Measurements from ENCODE around the gene MTMR11. TPM values are rescaled to one million over a fixed set of nuclear protein-coding genes. Genes with fewer than 3 reads are reported as not detected.
"Not testable (repeated sequence)": the region's sequence is repeated elsewhere in the genome, so short reads cannot be mapped to it uniquely, and the experiment has no call there.

The MTMR11 gene
- total RNA-seq, 1 experiment from 2014 or later, result not detected

DNA sequence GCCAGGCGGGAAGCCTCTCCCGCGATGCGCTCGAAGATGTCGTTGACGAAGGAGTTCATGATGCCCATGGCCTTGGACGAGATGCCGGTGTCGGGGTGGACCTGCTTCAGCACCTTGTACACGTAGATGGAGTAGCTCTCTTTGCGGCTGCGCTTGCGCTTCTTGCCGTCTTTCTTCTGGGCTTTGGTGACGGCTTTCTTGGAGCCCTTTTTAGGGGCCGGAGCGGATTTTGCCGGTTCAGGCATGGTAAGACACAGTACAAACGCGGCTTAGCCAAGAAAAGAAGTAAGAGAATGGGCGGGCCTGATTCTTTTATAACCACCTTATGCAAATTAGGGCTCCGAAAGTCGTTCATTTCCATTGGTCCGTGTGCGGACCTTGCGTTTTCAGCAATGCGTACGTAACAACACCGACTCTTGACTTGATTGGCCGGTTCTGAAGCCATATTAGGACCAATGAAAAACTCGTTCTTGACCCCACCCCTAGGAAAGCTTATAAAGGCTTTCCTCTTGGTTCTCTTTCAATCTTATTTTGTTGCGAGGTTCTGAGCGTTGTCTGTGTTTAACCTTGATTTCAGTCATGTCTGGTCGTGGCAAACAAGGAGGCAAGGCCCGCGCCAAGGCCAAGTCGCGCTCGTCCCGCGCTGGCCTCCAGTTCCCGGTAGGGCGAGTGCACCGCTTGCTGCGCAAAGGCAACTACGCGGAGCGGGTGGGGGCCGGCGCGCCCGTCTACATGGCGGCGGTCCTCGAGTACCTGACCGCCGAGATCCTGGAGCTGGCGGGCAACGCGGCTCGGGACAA lies 50.1 kb downstream of the MTMR11 start:
- Histone ChIP-seq H3K36me3 (ENCODE audit: insufficient read depth, low read length) (no peaks in the 10 kb centered on the region; the same call in 1 of the 2 replicates), H3K4me1 (ENCODE audit: low read length) (peaks cover 36% of the 10 kb centered on the region), H4K20me1 (ENCODE audit: insufficient read depth, low read depth, low read length) (no peaks in the 10 kb centered on the region), H3K9me2 (replicated peaks; ENCODE audit: insufficient read depth, low read length) (no peaks in the 10 kb centered on the region), H3K4me2 (ENCODE audit: low read depth, low read length, poor library complexity, severe bottlenecking) (peak overlapping the region; percentile 29), H3K9me3 (ENCODE audit: low read length) (no peaks in the 10 kb centered on the region), H3K9ac (ENCODE audit: low read length) (no peak overlapping the region), H2AFZ (ENCODE audit: low read length) (no peak overlapping the region), H3K4me3 (ENCODE audit: low read length) (peak overlapping the region; percentile 29; the same call in 1 of the 2 replicates), H3K27ac (ENCODE audit: low read length) (no peak overlapping the region), H3K79me2 (ENCODE audit: low read length) (no peaks in the 10 kb centered on the region), H3K27me3 (ENCODE audit: low read length) (no peaks in the 10 kb centered on the region)
- peak; percentile 79 for DNase-seq

DNA sequence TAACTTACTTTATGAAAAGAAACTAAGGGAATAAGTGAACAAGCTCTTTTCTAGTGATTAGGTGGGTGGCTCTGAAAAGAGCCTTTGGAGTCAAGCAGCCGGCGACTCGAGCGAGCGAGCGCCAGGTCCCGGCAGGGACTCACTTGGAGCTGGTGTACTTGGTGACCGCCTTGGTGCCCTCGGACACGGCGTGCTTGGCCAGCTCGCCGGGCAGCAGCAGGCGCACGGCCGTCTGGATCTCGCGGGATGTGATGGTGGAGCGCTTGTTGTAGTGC lies 50.6 kb downstream of the MTMR11 start:
- H3K9me3 ChIP-seq (ENCODE audit: low read length); H4K20me1 ChIP-seq (ENCODE audit: insufficient read depth, low read depth, low read length); H3K9me2 ChIP-seq (replicated peaks; ENCODE audit: insufficient read depth, low read length); H3K36me3 ChIP-seq (ENCODE audit: insufficient read depth, low read length); H3K9ac ChIP-seq (ENCODE audit: low read length); H2AFZ ChIP-seq (ENCODE audit: low read length); DNase-seq; H3K4me3 ChIP-seq (ENCODE audit: low read length); H3K79me2 ChIP-seq (ENCODE audit: low read length); H3K27me3 ChIP-seq (ENCODE audit: low read length); H3K27ac ChIP-seq (ENCODE audit: low read length): not testable (repeated sequence)
- H3K4me1 ChIP-seq (ENCODE audit: low read length), result peaks cover 36% of the 10 kb centered on the region
- peak overlapping the region; percentile 39 for H3K4me2 ChIP-seq (ENCODE audit: low read depth, low read length, poor library complexity, severe bottlenecking)

GRCh38 chr1:149885339-149886120 lies 51.1 kb downstream of the MTMR11 start:
- Histone ChIP-seq H3K79me2 (ENCODE audit: low read length) (no peaks in the 10 kb centered on the region), H3K27me3 (ENCODE audit: low read length) (no peaks in the 10 kb centered on the region), H3K9ac (ENCODE audit: low read length) (no peak overlapping the region), H3K4me1 (ENCODE audit: low read length) (peaks cover 36% of the 10 kb centered on the region), H2AFZ (ENCODE audit: low read length) (peak overlapping the region; percentile 2; the same call in 1 of the 2 replicates), H3K4me3 (ENCODE audit: low read length) (no peak overlapping the region; the same call in 1 of the 2 replicates), H4K20me1 (ENCODE audit: insufficient read depth, low read depth, low read length) (no peaks in the 10 kb centered on the region), H3K9me2 (replicated peaks; ENCODE audit: insufficient read depth, low read length) (no peaks in the 10 kb centered on the region), H3K9me3 (ENCODE audit: low read length) (no peaks in the 10 kb centered on the region), H3K36me3 (ENCODE audit: insufficient read depth, low read length) (no peaks in the 10 kb centered on the region; the same call in 1 of the 2 replicates), H3K4me2 (ENCODE audit: low read depth, low read length, poor library complexity, severe bottlenecking) (peak overlapping the region; percentile 39), H3K27ac (ENCODE audit: low read length) (no peak overlapping the region)
- DNase-seq, result no peak

DNA sequence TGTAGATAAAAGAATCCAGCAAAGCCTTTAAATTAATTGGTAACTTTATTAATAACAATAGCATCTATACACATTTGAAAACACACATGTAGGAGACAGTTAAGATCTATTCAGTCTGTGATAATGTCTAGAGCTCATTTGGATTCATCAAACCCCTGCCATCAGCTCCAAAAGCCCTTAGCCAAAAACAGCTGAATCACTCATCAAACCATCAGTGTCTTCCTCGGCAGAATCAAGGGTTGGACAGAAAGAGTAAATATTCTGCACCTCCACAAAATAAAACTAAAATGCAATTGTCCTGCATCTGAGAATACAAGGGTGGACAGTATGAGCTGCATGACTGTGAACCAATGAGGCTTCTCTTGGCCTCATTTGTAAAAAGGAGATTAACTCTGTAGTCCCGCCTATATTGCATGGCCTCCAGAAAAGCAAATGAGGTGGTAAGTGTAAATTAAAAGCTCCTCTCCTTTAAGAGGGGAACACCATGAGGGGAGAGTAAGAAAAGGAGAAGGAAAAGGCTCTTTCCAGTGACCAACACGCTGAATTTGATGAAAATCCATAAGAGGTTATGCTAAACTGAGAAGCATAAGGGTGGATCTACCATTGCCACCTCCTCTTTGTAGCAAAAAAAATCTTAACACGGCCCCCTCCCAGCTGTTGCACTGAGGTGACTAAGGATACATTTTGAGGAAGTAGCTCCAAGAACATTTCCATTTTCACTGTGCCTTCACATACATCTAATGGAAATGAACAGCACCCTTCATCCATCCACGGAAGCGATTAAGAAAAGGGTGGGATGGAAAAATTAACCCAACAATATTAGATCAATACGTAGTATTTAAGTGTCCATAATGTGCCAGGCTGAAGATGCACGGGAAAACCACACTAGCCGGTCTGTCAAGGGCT lies 52.0 kb downstream of the MTMR11 start:
- Histone ChIP-seq H3K9ac (ENCODE audit: low read length) (no peak overlapping the region), H3K36me3 (ENCODE audit: insufficient read depth, low read length) (no peaks in the 10 kb centered on the region; the same call in 1 of the 2 replicates), H3K4me1 (ENCODE audit: low read length) (peaks cover 36% of the 10 kb centered on the region), H2AFZ (ENCODE audit: low read length) (no peak overlapping the region; the same call in 1 of the 2 replicates), H3K79me2 (ENCODE audit: low read length) (no peaks in the 10 kb centered on the region), H3K9me3 (ENCODE audit: low read length) (no peaks in the 10 kb centered on the region), H4K20me1 (ENCODE audit: insufficient read depth, low read depth, low read length) (no peaks in the 10 kb centered on the region), H3K27ac (ENCODE audit: low read length) (no peak overlapping the region), H3K27me3 (ENCODE audit: low read length) (no peaks in the 10 kb centered on the region), H3K4me3 (ENCODE audit: low read length) (no peak overlapping the region; the same call in 1 of the 2 replicates), H3K9me2 (replicated peaks; ENCODE audit: insufficient read depth, low read length) (no peaks in the 10 kb centered on the region), H3K4me2 (ENCODE audit: low read depth, low read length, poor library complexity, severe bottlenecking) (peak overlapping the region; percentile 39)
- peak; percentile 51 for DNase-seq

- Histone ChIP-seq H3K27me3 (ENCODE audit: low read length) (no peaks in the 10 kb centered on the region), H3K79me2 (ENCODE audit: low read length) (no peaks in the 10 kb centered on the region), H3K4me1 (ENCODE audit: low read length) (peaks cover 36% of the 10 kb centered on the region), H4K20me1 (ENCODE audit: insufficient read depth, low read depth, low read length) (no peaks in the 10 kb centered on the region), H3K36me3 (ENCODE audit: insufficient read depth, low read length) (no peaks in the 10 kb centered on the region; the same call in 1 of the 2 replicates), H2AFZ (ENCODE audit: low read length) (no peak overlapping the region), H3K9ac (ENCODE audit: low read length) (no peak overlapping the region), H3K27ac (ENCODE audit: low read length) (no peak overlapping the region), H3K4me3 (ENCODE audit: low read length) (no peak overlapping the region), H3K9me2 (replicated peaks; ENCODE audit: insufficient read depth, low read length) (no peaks in the 10 kb centered on the region), H3K9me3 (ENCODE audit: low read length) (no peaks in the 10 kb centered on the region), H3K4me2 (ENCODE audit: low read depth, low read length, poor library complexity, severe bottlenecking) (no peak overlapping the region)
- DNase-seq, result no peak
Observed at GRCh38 chr1:149883598-149884247, 53.0 kb downstream of the MTMR11 start.

DNA sequence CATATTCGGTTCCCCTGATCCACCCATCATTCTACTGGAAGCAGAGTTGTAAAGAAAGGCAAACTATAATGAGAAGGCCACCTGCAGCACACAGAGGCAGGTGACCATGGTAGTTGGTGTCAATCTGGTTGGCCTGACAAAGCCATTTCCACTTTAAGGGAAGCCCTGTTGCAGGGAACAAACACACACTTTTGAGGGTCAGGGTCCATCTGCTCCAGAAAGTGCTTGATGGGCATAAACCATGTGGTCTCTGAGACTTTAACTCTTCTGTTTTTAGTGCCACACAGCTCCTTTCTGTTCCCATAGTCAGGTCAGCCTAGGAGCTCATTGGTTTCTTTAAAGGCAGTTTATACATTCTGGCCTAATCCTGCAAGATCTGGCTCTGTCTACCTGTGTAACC lies 54.8 kb downstream of the MTMR11 start:
- H3K4me2 ChIP-seq (ENCODE audit: low read depth, low read length, poor library complexity, severe bottlenecking), result no peak overlapping the region
- peaks cover 23% of the 10 kb centered on the region for H3K4me1 ChIP-seq (ENCODE audit: low read length)
- H3K9me3 ChIP-seq (ENCODE audit: low read length), result no peaks in the 10 kb centered on the region
- H3K27ac ChIP-seq (ENCODE audit: low read length), result no peak overlapping the region
- no peak overlapping the region for H3K4me3 ChIP-seq (ENCODE audit: low read length)
- H3K9ac ChIP-seq (ENCODE audit: low read length), result no peak overlapping the region
- H3K27me3 ChIP-seq (ENCODE audit: low read length), result no peaks in the 10 kb centered on the region
- no peaks in the 10 kb centered on the region for H4K20me1 ChIP-seq (ENCODE audit: insufficient read depth, low read depth, low read length)
- H3K9me2 ChIP-seq (replicated peaks; ENCODE audit: insufficient read depth, low read length), result no peaks in the 10 kb centered on the region
- no peak overlapping the region for H2AFZ ChIP-seq (ENCODE audit: low read length)
- no peaks in the 10 kb centered on the region for H3K36me3 ChIP-seq (ENCODE audit: insufficient read depth, low read length)
- no peaks in the 10 kb centered on the region for H3K79me2 ChIP-seq (ENCODE audit: low read length)
- no peak for DNase-seq

DNA sequence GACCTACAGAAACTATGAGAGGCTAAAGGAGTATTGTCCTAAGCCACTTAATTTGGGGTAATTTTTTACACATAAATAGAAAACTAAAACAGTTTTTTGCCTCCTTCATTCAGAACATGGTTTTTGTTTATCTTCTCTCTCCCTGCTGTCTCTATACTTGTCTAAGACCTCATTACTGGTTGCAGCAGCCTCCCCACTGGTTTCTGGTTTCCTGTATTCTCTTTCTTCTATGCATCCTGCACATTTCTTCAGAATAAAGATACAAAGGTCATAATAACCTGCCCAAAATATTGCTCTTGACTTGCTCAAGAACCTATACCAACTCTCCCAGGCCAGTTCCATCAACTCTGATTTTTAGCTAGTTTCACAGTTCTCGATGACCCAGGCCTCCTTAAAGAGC lies 57.1 kb downstream of the MTMR11 start:
- no peaks in the 10 kb centered on the region for H3K9me2 ChIP-seq (replicated peaks; ENCODE audit: insufficient read depth, low read length)
- H3K4me2 ChIP-seq (ENCODE audit: low read depth, low read length, poor library complexity, severe bottlenecking), result no peak overlapping the region
- no peaks in the 10 kb centered on the region for H3K79me2 ChIP-seq (ENCODE audit: low read length)
- H3K27me3 ChIP-seq (ENCODE audit: low read length), result no peaks in the 10 kb centered on the region
- H3K27ac ChIP-seq (ENCODE audit: low read length), result no peak overlapping the region
- peaks cover 5% of the 10 kb centered on the region for H3K4me1 ChIP-seq (ENCODE audit: low read length)
- no peak overlapping the region for H3K4me3 ChIP-seq (ENCODE audit: low read length)
- no peaks in the 10 kb centered on the region for H3K9me3 ChIP-seq (ENCODE audit: low read length)
- H2AFZ ChIP-seq (ENCODE audit: low read length), result no peak overlapping the region
- H3K36me3 ChIP-seq (ENCODE audit: insufficient read depth, low read length), result no peaks in the 10 kb centered on the region
- H4K20me1 ChIP-seq (ENCODE audit: insufficient read depth, low read depth, low read length), result no peaks in the 10 kb centered on the region
- no peak for DNase-seq
- H3K9ac ChIP-seq (ENCODE audit: low read length), result no peak overlapping the region
